ENCODE data around the gene EEF1AKMT3. TPM values are rescaled to one million over a fixed set of nuclear protein-coding genes. Genes with fewer than 3 reads are reported as not detected.
A peak's percentile ranks its signal among the peaks of the same experiment; 100 is the strongest.

Gene EEF1AKMT3
- total RNA-seq, 4 donors from 2014 or later: 0.82 to 2.0 (median 1.0) TPM

DNA sequence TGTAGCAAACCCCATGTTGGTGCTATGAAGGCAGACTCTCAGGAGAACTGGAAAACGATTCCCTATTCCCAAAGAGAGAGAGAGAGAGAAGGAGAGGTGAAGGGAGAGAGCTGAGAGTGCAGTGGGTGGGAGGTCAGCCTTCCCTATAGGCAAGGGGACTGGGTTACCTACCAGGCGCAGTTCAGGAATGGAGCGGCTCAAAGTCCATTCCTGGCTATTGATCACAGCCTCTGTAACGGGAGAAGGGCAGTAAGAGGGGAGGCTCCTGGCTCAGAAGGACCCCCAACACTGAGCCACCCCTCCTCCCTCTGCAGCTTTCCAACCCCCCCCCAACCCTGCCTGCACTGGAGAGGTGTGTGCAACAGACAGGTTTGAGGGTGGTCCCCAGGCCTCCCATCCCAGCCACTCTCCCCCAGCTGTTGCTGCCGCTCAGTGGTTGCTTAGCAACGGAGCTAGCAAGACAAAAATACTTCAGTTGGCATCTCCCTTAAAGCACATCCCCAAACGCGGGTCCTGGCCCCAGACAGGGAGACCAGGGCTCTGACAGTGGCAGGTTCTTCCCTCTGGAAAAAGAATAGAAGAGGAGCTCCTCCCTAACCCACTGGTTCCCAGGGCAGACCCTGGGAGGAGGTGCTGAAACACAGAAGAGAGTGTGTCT is 37.1 kb upstream of the EEF1AKMT3 start:
- Histone ChIP-seq H3K4me3 (peak overlapping the region in 3 of 4 donors; percentile 4 to 47 (median 13)), H3K4me1 (peaks cover 7 to 27% of the 10 kb centered on the region in 2 donors), H3K36me3 (no peaks in the 10 kb centered on the region), H3K9me3 (no peaks in the 10 kb centered on the region), H3K27ac (peak overlapping the region in 2 of 4 donors; percentile 35 to 38), H3K27me3 (peaks cover 46 to 53% (median 52%) of the 10 kb centered on the region in 3 donors)
- TF ChIP-seq, protein P1, sequence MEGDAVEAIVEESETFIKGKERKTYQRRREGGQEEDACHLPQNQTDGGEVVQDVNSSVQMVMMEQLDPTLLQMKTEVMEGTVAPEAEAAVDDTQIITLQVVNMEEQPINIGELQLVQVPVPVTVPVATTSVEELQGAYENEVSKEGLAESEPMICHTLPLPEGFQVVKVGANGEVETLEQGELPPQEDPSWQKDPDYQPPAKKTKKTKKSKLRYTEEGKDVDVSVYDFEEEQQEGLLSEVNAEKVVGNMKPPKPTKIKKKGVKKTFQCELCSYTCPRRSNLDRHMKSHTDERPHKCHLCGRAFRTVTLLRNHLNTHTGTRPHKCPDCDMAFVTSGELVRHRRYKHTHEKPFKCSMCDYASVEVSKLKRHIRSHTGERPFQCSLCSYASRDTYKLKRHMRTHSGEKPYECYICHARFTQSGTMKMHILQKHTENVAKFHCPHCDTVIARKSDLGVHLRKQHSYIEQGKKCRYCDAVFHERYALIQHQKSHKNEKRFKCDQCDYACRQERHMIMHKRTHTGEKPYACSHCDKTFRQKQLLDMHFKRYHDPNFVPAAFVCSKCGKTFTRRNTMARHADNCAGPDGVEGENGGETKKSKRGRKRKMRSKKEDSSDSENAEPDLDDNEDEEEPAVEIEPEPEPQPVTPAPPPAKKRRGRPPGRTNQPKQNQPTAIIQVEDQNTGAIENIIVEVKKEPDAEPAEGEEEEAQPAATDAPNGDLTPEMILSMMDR (IDR thresholded peaks at IDR 0.05 in 4 of 5, conservative IDR thresholded peaks at IDR 0.05 in 1 of 5): no peak
- no peak for TF ChIP-seq POLR2A (IDR thresholded peaks at IDR 0.05)
- ATAC-seq (peak in 1 of 2 donors; percentile 13), DNase-seq (no peak)
- in situ Hi-C loops (cut with MboI; ENCODE audit: low sequenced_read_pairs in 4 of 4) (no loop called here), intact Hi-C loops (cut with DNase I; ENCODE audit: low total_unique reads) (no loop called here)

DNA sequence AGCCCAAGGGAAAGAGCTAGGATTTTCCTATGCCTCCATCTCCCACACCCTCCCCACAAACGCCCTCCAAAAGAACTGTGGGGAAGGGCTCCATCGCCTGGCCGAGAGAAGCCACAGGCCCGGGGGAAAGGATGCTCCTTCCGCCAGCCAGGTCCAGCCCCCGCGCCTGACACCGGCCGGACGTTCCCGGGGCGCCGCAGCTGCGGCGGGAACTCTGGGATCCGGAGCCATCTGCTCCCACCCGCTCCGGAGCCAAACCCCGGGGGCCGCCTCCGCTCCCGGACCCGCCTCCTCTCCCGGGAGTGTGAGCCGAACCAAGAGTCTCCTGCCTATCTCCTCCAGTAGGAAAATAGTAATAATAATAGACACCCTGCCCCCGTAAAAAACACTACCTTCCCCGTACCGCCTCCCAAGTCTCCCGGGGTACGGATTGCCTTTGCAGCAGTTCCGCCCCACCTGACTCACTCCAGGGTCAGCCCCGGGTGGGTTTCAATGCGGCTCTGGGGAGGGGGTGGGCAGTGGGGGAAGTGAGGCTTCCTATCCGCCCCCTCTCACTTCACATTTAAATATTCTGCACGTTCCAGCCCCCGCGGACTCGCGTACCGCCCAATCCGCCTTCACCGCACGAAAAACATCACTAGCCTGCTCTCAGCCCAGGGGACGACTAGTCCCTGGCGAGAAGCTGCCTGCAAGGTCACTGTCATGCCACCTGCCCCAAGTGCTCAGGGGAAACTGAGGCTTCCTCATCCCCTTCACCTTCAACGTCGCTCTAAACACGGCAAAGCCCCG is 36.3 kb upstream of the EEF1AKMT3 start:
- H3K9me3 ChIP-seq: no peaks in the 10 kb centered on the region
- in situ Hi-C loops (cut with MboI; ENCODE audit: low sequenced_read_pairs in 4 of 4): no loop called here

GRCh38 chr12:57736741-57737466 is 35.5 kb upstream of the EEF1AKMT3 start:
- H3K27ac ChIP-seq: peak overlapping the region; percentile 8 to 66 (median 56)
- H3K4me3 ChIP-seq: peak overlapping the region; percentile 23 to 49 (median 38)
- H3K27me3 ChIP-seq: peaks cover 46 to 55% (median 52%) of the 10 kb centered on the region in 3 donors
- in situ Hi-C loops (cut with MboI; ENCODE audit: low sequenced_read_pairs in 4 of 4) (no loop called here), intact Hi-C loops (cut with DNase I; ENCODE audit: low total_unique reads) (no loop called here)
- no peaks in the 10 kb centered on the region for H3K9me3 ChIP-seq
- H3K36me3 ChIP-seq: no peaks in the 10 kb centered on the region
- no peak for DNase-seq
- H3K4me1 ChIP-seq: peaks cover 7 to 27% of the 10 kb centered on the region in 2 donors
- no peak for TF ChIP-seq POLR2A (IDR thresholded peaks at IDR 0.05)
- TF ChIP-seq, protein P1 (IDR thresholded peaks at IDR 0.05 in 4 of 5, conservative IDR thresholded peaks at IDR 0.05 in 1 of 5): no peak
- no peak for ATAC-seq

More for the DNA sequence above, 36.3 kb upstream of the EEF1AKMT3 start:
- ATAC-seq: peak in 1 of 2 donors; percentile 37
- H3K4me1 ChIP-seq: peaks cover 7 to 27% of the 10 kb centered on the region in 2 donors
- H3K4me3 ChIP-seq: peak overlapping the region; percentile 4 to 47 (median 24)
- H3K27ac ChIP-seq: peak overlapping the region; percentile 8 to 66 (median 56)
- H3K36me3 ChIP-seq: no peaks in the 10 kb centered on the region
- intact Hi-C loops (cut with DNase I; ENCODE audit: low total_unique reads): no loop called here
- H3K27me3 ChIP-seq: peaks cover 46 to 55% (median 52%) of the 10 kb centered on the region in 3 donors
- no peak for DNase-seq
- TF ChIP-seq POLR2A (IDR thresholded peaks at IDR 0.05): peak in 1 of 2 donors; percentile 13
- TF ChIP-seq, protein P1 (IDR thresholded peaks at IDR 0.05 in 4 of 5, conservative IDR thresholded peaks at IDR 0.05 in 1 of 5): peak in 3 of 5 experiments; percentile 11 to 15 (median 14)

- peaks cover 46 to 55% (median 47%) of the 10 kb centered on the region in 3 donors for H3K27me3 ChIP-seq
- TF ChIP-seq, protein P1 (IDR thresholded peaks at IDR 0.05 in 4 of 5, conservative IDR thresholded peaks at IDR 0.05 in 1 of 5): no peak
- no peak for TF ChIP-seq POLR2A (IDR thresholded peaks at IDR 0.05)
- H3K36me3 ChIP-seq: no peaks in the 10 kb centered on the region
- no peaks in the 10 kb centered on the region for H3K9me3 ChIP-seq
- in situ Hi-C loops (cut with MboI; ENCODE audit: low sequenced_read_pairs in 4 of 4): no loop called here
- intact Hi-C loops (cut with DNase I; ENCODE audit: low total_unique reads): no loop called here
- no peak for DNase-seq
- H3K4me1 ChIP-seq: peaks cover 7 to 27% of the 10 kb centered on the region in 2 donors
- peak overlapping the region; percentile 36 to 66 (median 56) for H3K27ac ChIP-seq
- ATAC-seq: no peak
- peak overlapping the region; percentile 23 to 49 (median 47) for H3K4me3 ChIP-seq
Measured at GRCh38 chr12:57737467-57738460, 34.6 kb upstream of the EEF1AKMT3 start.

Measured in gastrocnemius medialis (tissue), 4 donors.